ENCODE measurements around the gene MED22. TPM values are rescaled to one million over a fixed set of nuclear protein-coding genes. Genes with fewer than 3 reads are reported as not detected.

MED22 gene
- total RNA-seq, 4 donors from 2014 or later = 12.3 to 31.1 (median 26.9) TPM

- intact Hi-C loops (cut with DNase I; ENCODE audit: low total_unique reads) = no loop called here
- WGBS, 2 donors = 86 to 98% methylated on average over 6 of the region's 6 CpGs
- TF ChIP-seq POLR2A (IDR thresholded peaks at IDR 0.05) (no peak), CTCF (IDR thresholded peaks at IDR 0.05) (no peak)
Measured at GRCh38 chr9:133345596-133345995, 2.3 kb downstream of the MED22 start.

GRCh38 chr9:133344979-133345378 lies 3.0 kb downstream of the MED22 start:
- 91% methylated on average over 12 of the region's 12 CpGs for WGBS, 2 donors
- TF ChIP-seq CTCF (IDR thresholded peaks at IDR 0.05) (no peak), POLR2A (IDR thresholded peaks at IDR 0.05) (no peak)
- no peak overlapping the region for H3K4me3 ChIP-seq (ENCODE audit: low read depth, poor library complexity, severe bottlenecking)
- no peak for DNase-seq (ENCODE audit: low spot score in 2 of 2)
- intact Hi-C loops (cut with DNase I; ENCODE audit: low total_unique reads) = no loop called here

More at GRCh38 chr9:133345596-133345995, 2.3 kb downstream of the MED22 start:
- no peak overlapping the region for H3K4me3 ChIP-seq (ENCODE audit: low read depth, poor library complexity, severe bottlenecking)
- no peak for DNase-seq (ENCODE audit: low spot score in 2 of 2)

- no peak overlapping the region for H3K4me3 ChIP-seq (ENCODE audit: low read depth, poor library complexity, severe bottlenecking)
- 93 to 96% methylated on average over 15 to 19 of the region's 19 CpGs for WGBS, 2 donors
- intact Hi-C loops (cut with DNase I; ENCODE audit: low total_unique reads) = no loop called here
Measured at GRCh38 chr9:133344071-133344470, 3.9 kb downstream of the MED22 start.

GRCh38 chr9:133342570-133342969 lies 5.4 kb downstream of the MED22 start:
- 80 to 81% methylated on average over 11 of the region's 11 CpGs for WGBS, 2 donors
- H3K4me3 ChIP-seq (ENCODE audit: low read depth, poor library complexity, severe bottlenecking) = no peak overlapping the region
- no peak for DNase-seq (ENCODE audit: low spot score in 2 of 2)
- no peak for TF ChIP-seq POLR2A (IDR thresholded peaks at IDR 0.05)
- no peak for TF ChIP-seq CTCF (IDR thresholded peaks at IDR 0.05)
- intact Hi-C loops (cut with DNase I; ENCODE audit: low total_unique reads) = no loop called here

More at GRCh38 chr9:133344071-133344470, 3.9 kb downstream of the MED22 start:
- DNase-seq (ENCODE audit: low spot score in 2 of 2) = no peak
- no peak for TF ChIP-seq POLR2A (IDR thresholded peaks at IDR 0.05)
- TF ChIP-seq CTCF (IDR thresholded peaks at IDR 0.05) = no peak

GRCh38 chr9:133342069-133342406 lies 5.9 kb downstream of the MED22 start:
- intact Hi-C loops (cut with DNase I; ENCODE audit: low total_unique reads) = no loop called here

More at GRCh38 chr9:133342069-133342406, 5.9 kb downstream of the MED22 start:
- H3K4me3 ChIP-seq (ENCODE audit: low read depth, poor library complexity, severe bottlenecking) = no peak overlapping the region
- 65 to 81% methylated on average over 9 of the region's 12 CpGs for WGBS, 2 donors
- no peak for DNase-seq (ENCODE audit: low spot score in 2 of 2)
- TF ChIP-seq CTCF (IDR thresholded peaks at IDR 0.05) (no peak), POLR2A (IDR thresholded peaks at IDR 0.05) (no peak)

Measured in lower leg skin (tissue), 4 donors.